Endothelial cell of umbilical vein (primary cell): Measurements from ENCODE around the gene CELF2. TPM values are rescaled to one million over a fixed set of nuclear protein-coding genes. Genes with fewer than 3 reads are reported as not detected.

Experiments
- BruUV-seq: library from RNA; stranded (reverse); fragments of 400-500 nt; replicated peaks from 2 replicates; lab custom pipeline; 2021; lab: Mats Ljungman, UMichigan
- CTCF ChIA-PET: fragments of 300-600, 350-600 bp; sonication (Branson Sonifier 250); formaldehyde crosslinking; loops from one replicate; lab custom pipeline; 2021; ENCODE audit warnings: antibody characterized with exemption, inconsistent platforms; lab: Charles Lee
- POLR2A ChIA-PET: fragments of 300-600, 350-600 bp; sonication (Branson Sonifier 250); formaldehyde crosslinking; loops from one replicate; lab custom pipeline; 2021; ENCODE audit warnings: antibody characterized with exemption, inconsistent platforms; lab: Charles Lee
- DNase-seq: peaks from one replicate; pipeline ENCODE4 v3.0.0-alpha.2; 2011; ENCODE audit warnings: low read depth, low spot score
- FAIRE-seq: peaks from 2 replicates; lab custom pipeline; 2011; peaks lifted over from hg19 to GRCh38; lab: Jason Lieb, UNC
- H2AFZ ChIP-seq: 2 replicates; pipeline ENCODE4 v1.6.0; 2012; ENCODE audit warnings: low read depth, low read length, control low read depth, inconsistent platforms
- H3K27ac ChIP-seq: 2 replicates; pipeline ENCODE4 v1.5.1; 2011; ENCODE audit warnings: low read depth, mild to moderate bottlenecking, control low read depth, low read length, moderate library complexity; ENCODE audit not compliant: insufficient read depth
- H3K27me3 ChIP-seq, 2 experiments: 2 replicates each; pipeline versions ENCODE4 v1.6.0 to v1.6.1; 2011; ENCODE audit warnings: low read length in 2 of 2, mixed read lengths in 1 of 2; ENCODE audit not compliant: control insufficient read depth in 2 of 2, insufficient read depth in 2 of 2
- H3K36me3 ChIP-seq, 2 experiments: 2 replicates in 1 of 2; 3 replicates in 1 of 2; pipeline ENCODE4 v1.5.1; 2011; ENCODE audit warnings: low read length in 2 of 2, mild to moderate bottlenecking in 1 of 2, moderate library complexity in 1 of 2; ENCODE audit not compliant: control insufficient read depth in 2 of 2, insufficient read depth in 2 of 2; ENCODE audit errors: extremely low read depth in 1 of 2
- H3K4me1 ChIP-seq: 3 replicates; pipeline ENCODE4 v1.5.1; 2011; ENCODE audit warnings: mild to moderate bottlenecking, low read length; ENCODE audit not compliant: control insufficient read depth, insufficient read depth; ENCODE audit errors: extremely low read depth
- H3K4me2 ChIP-seq: 2 replicates; pipeline ENCODE4 v1.6.1; 2011; ENCODE audit warnings: low read length, control low read depth, mixed read lengths; ENCODE audit not compliant: insufficient read depth
- H3K4me3 ChIP-seq, 3 experiments: fragments of 200-600 bp in 1 of 3; sonication (generic), shearing (Covaris generic) in 1 of 3; replicated peaks in 1 of 3; 2 replicates each; pipeline ENCODE4 v1.5.1; 2011 to 2016; ENCODE audit warnings: control low read depth in 3 of 3, low read length in 3 of 3, mild to moderate bottlenecking in 2 of 3, inconsistent platforms in 1 of 3, low read depth in 1 of 3, moderate library complexity in 1 of 3; ENCODE audit not compliant: insufficient read depth in 1 of 3
- H3K79me2 ChIP-seq: 2 replicates; pipeline ENCODE4 v1.6.0; 2012; ENCODE audit warnings: low read length, inconsistent platforms; ENCODE audit not compliant: control insufficient read depth, insufficient read depth
- H3K9ac ChIP-seq: replicated peaks from 2 replicates; pipeline ENCODE3; 2011; ENCODE audit warnings: low read length, control low read depth; ENCODE audit not compliant: insufficient read depth; ENCODE audit errors: extremely low read depth
- H3K9me1 ChIP-seq: replicated peaks from 3 replicates; pipeline ENCODE4 v1.6.0; 2011; ENCODE audit warnings: mild to moderate bottlenecking, low read length; ENCODE audit not compliant: control insufficient read depth, insufficient read depth; ENCODE audit errors: extremely low read depth
- H3K9me3 ChIP-seq: replicated peaks from 2 replicates; pipeline ENCODE4 v1.5.1; 2012; ENCODE audit warnings: low read length, inconsistent platforms; ENCODE audit not compliant: control insufficient read depth, insufficient read depth
- H4K20me1 ChIP-seq: replicated peaks from 2 replicates; pipeline ENCODE3; 2011; ENCODE audit warnings: mild to moderate bottlenecking, low read length; ENCODE audit not compliant: control insufficient read depth, insufficient read depth; ENCODE audit errors: extremely low read depth
- EZH2 ChIP-seq: IDR thresholded peaks from 2 replicates; pipeline ENCODE4 v1.6.1; 2012; ENCODE audit warnings: borderline replicate concordance, low read depth, mild to moderate bottlenecking, moderate library complexity, low read length, inconsistent platforms; ENCODE audit not compliant: severe bottlenecking
- FOS ChIP-seq: IDR thresholded peaks from 2 replicates; pipeline ENCODE4 v1.6.1; 2011; ENCODE audit warnings: mild to moderate bottlenecking, low read length, moderate library complexity, borderline replicate concordance; ENCODE audit not compliant: insufficient read depth
- GATA2 ChIP-seq: IDR thresholded peaks from 2 replicates; pipeline ENCODE4 v1.7.0; 2011; ENCODE audit warnings: low read depth, mild to moderate bottlenecking, moderate library complexity, mixed read lengths, low read length; ENCODE audit not compliant: insufficient read length, insufficient read depth
- JUN ChIP-seq: IDR thresholded peaks from 2 replicates; pipeline ENCODE4 v1.6.1; 2011; ENCODE audit warnings: borderline replicate concordance, low read depth; ENCODE audit not compliant: insufficient read length, insufficient read depth
- MYC ChIP-seq: IDR thresholded peaks from one replicate; pipeline ENCODE4 v1.6.1; 2011; ENCODE audit warnings: mild to moderate bottlenecking, low read depth, low read length
- POLR2A ChIP-seq: IDR thresholded peaks from 2 replicates; pipeline ENCODE4 v1.6.1; 2012; ENCODE audit warnings: low read depth, mild to moderate bottlenecking, control low read depth, low read length
- POLR2AphosphoS5 ChIP-seq: IDR thresholded peaks from 2 replicates; pipeline ENCODE4 v1.6.1; 2012; ENCODE audit warnings: low read depth, mild to moderate bottlenecking, control low read depth, low read length, moderate library complexity; ENCODE audit not compliant: insufficient read depth
- dilution Hi-C: fragments of 300-500 bp; cut with MboI; formaldehyde crosslinking; loops from one replicate; pipeline ENCODE4 v1.15.0; 2019; ENCODE audit warnings: low sequenced_read_pairs; ENCODE audit not compliant: extremely low pct_ligation_motif_present
- intact Hi-C: fragments of 100-400 bp; cut with micrococcal nuclease; formaldehyde crosslinking; loops from one replicate; pipeline ENCODE4 v1.10.0; 2022
- polyA plus RNA-seq, 4 experiments: library from polyadenylated mRNA; depleted of rRNA in 3 of 4; stranded (reverse) in 3 of 4; unstranded in 1 of 4; fragments of >200 nt; gene quantifications; 2 replicates each; pipeline versions ENCODE4 v1.2.1 to v1.2.3, GENCODE V29; 2011 to 2012; ENCODE audit warnings: missing spikeins in 1 of 4
- total RNA-seq: library from RNA; stranded (reverse); gene quantifications from 2 replicates; pipeline ENCODE4 v1.2.3, GENCODE V29; 2021
- TF ChIP-seq, protein P1 (sequence below), 2 donors: IDR thresholded peaks; 1 replicate in 1 of 2; 2 replicates in 1 of 2; pipeline ENCODE4 v1.5.1; 2011; ENCODE audit warnings: low read length in 2 of 2, mild to moderate bottlenecking in 2 of 2, moderate library complexity in 2 of 2, control low read depth in 1 of 2, inconsistent platforms in 1 of 2, low read depth in 1 of 2; ENCODE audit not compliant: insufficient read depth in 1 of 2; ENCODE audit errors: extremely low read depth in 1 of 2
- TF ChIP-seq, protein P2 (sequence below): IDR thresholded peaks from 2 replicates; pipeline ENCODE4 v1.6.1; 2011; ENCODE audit not compliant: insufficient read depth, insufficient read length

CELF2 gene
- total and polyA plus RNA-seq, 2 donors (not counting 3 experiments of a cell fraction or from before 2014, with no cell fraction given) = 21.6 to 42.6 TPM

DNA sequence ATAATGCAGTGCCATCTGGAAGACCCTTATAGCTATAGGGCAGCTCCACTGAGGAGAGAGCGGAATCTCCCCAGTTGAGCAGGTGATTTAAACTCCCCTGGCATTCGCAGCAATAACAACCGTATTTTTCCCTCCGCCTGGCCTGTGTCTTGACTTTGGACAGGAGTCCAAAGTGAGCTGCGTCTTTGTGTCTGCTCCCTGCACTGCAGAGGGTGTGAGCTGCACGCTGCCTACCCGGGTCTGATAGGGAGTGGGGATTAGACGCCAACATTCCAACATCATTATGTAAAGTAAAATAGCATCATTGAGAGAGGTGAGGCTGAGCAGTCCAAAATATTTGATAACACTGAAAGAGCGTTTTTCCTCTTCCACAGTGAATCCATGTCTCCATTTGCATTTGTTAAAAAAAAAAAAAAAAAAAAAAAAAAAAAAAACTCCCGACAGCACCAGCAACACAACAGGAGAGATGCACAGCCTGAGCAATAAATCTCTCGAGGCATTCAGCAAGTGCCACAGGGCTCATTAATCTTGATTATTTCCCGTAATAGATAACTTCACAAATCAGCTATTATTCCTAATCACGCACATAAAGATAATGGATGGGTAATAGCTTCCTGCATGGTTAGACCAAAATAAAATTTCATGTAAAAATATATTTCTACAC lies 68.6 kb downstream of the CELF2 start:
- dilution Hi-C loops = no loop called here

More for the DNA sequence above, 68.6 kb downstream of the CELF2 start:
- Histone ChIP-seq H3K9me3 (no peaks in the 10 kb centered on the region), H3K4me1 (no peaks in the 10 kb centered on the region), H3K4me2 (no peak overlapping the region), H3K4me3 (no peak overlapping the region), H3K79me2 (no peaks in the 10 kb centered on the region), H3K9me1 (no peaks in the 10 kb centered on the region), H3K36me3 (no peaks in the 10 kb centered on the region), H3K27ac (no peak overlapping the region), H3K27me3 (no peaks in the 10 kb centered on the region), H2AFZ (no peak overlapping the region), H4K20me1 (no peaks in the 10 kb centered on the region), H3K9ac (no peak overlapping the region)
- POLR2A ChIA-PET = no interaction called here
- no peak for FAIRE-seq
- CTCF ChIA-PET = interaction anchor here (0.7 to 1.2 kb wide), 3 partner anchors 20 to 1848 kb away, joined by 3 to 4 read pairs (median 4); no protein-coding TSS in a partner anchor
- TF ChIP-seq, protein P1, sequence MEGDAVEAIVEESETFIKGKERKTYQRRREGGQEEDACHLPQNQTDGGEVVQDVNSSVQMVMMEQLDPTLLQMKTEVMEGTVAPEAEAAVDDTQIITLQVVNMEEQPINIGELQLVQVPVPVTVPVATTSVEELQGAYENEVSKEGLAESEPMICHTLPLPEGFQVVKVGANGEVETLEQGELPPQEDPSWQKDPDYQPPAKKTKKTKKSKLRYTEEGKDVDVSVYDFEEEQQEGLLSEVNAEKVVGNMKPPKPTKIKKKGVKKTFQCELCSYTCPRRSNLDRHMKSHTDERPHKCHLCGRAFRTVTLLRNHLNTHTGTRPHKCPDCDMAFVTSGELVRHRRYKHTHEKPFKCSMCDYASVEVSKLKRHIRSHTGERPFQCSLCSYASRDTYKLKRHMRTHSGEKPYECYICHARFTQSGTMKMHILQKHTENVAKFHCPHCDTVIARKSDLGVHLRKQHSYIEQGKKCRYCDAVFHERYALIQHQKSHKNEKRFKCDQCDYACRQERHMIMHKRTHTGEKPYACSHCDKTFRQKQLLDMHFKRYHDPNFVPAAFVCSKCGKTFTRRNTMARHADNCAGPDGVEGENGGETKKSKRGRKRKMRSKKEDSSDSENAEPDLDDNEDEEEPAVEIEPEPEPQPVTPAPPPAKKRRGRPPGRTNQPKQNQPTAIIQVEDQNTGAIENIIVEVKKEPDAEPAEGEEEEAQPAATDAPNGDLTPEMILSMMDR (IDR thresholded peaks at IDR 0.05; ENCODE audit: extremely low read depth in 1 of 2, insufficient read depth in 1 of 2, low read depth in 1 of 2, low read length in 2 of 2) = no peak
- TF ChIP-seq GATA2 (no peak), POLR2A (no peak), JUN (no peak), FOS (no peak), MYC (no peak), EZH2 (no peak), POLR2AphosphoS5 (no peak)
- TF ChIP-seq, protein P2, sequence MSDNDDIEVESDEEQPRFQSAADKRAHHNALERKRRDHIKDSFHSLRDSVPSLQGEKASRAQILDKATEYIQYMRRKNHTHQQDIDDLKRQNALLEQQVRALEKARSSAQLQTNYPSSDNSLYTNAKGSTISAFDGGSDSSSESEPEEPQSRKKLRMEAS = no peak
- intact Hi-C loops = no loop called here
- DNase-seq = no peak
- no TSS peak for BruUV-seq
